NCI-H1694 treated with DMSO at 0.1 percent for 48 hours (cell line): ENCODE data around the gene CEP57L1.
A peak's percentile ranks its signal among the peaks of the same experiment; 100 is the strongest.
"Not testable (repeated sequence)": the region's sequence is repeated elsewhere in the genome, so short reads cannot be mapped to it uniquely, and the experiment has no call there.

ENCODE experiments used
- DNase-seq: peaks from one replicate; lab custom pipeline; 2025; lab: John Stamatoyannopoulos, UW

CEP57L1 gene

GRCh38 chr6:109172101-109172746 lies 76.9 kb downstream of the CEP57L1 start:
- no peak for DNase-seq

GRCh38 chr6:109174916-109175315 lies 79.6 kb downstream of the CEP57L1 start:
- DNase-seq, result no peak

DNA sequence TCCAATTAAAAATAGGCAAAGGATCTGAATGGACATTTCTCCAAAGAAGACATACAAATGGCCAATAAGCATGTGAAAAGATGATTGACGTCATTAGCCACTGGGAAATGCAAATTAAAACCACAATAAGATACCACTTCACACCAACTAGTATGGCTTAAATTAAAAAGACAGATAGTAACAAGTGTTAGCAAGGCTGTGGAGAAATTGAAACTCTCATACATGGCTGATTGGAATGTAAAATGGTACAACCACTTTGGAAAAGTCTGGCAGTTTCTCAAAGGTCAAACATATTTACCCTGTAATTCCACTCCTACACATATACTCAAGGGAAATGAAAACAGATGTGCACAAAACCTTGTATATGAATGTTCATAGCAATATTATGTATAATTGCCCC lies 83.6 kb downstream of the CEP57L1 start:
- no peak for DNase-seq

DNA sequence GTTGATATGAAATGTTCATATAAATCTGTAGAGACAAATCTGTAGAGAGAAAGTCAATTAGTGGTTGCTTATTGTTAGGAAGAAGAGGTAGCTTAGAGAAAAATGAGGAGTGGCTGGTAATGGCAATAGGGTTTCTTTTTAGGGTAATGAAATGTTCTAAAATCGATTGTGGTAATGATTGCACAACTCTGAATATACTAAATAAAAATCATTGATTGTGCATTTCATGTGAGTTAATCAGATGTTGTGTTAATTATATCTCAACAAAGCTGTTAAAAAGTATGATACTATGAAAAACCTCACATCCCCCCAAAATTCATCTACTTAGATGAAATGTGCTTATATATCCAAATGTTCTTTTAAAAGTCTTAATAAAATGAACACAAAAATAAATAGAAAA lies 84.2 kb downstream of the CEP57L1 start:
- DNase-seq, result no peak

DNA sequence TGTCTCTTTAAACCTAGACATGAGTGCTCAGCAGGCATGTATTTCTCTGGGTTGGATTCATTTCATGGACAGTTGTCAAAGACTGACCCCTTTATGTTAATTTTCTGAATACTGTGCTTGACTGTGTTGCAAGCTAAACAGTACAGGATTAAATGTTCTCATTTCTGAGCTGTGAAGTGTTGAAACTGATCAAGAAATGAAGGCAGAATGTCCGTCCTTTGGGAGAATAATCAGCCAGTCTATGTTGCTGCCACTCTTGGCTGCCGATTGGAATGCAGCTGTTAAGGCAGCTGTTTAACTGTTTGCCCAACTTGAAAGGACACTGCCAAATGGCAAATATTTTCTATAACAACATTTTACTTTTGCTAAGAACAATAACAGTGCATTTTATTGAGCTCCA lies 87.3 kb downstream of the CEP57L1 start:
- DNase-seq, result no peak

GRCh38 chr6:109183109-109183650 lies 87.9 kb downstream of the CEP57L1 start:
- no peak for DNase-seq

- no peak for DNase-seq
These were observed 89.3 kb downstream of the CEP57L1 start for GRCh38 chr6:109184638-109185037.

DNA sequence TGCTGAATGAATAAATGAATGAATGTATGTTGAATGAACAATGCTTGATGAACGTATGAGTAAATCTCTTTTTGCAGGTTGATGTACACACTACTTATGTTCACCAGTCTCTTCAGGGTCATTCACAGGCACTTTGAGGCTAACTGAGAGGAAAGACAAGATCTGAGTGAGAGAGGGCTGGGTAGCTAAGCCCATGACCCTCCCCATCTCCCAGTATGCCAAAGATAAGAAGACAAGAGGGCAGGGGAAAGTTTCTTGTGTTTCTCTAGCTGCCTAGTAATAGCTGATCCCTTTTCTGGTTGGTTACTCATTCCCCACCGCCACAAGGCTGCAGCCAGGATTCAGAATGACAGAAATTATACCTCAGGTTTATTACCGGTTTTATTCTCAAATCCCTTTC lies 90.7 kb downstream of the CEP57L1 start:
- DNase-seq, result no peak

DNA sequence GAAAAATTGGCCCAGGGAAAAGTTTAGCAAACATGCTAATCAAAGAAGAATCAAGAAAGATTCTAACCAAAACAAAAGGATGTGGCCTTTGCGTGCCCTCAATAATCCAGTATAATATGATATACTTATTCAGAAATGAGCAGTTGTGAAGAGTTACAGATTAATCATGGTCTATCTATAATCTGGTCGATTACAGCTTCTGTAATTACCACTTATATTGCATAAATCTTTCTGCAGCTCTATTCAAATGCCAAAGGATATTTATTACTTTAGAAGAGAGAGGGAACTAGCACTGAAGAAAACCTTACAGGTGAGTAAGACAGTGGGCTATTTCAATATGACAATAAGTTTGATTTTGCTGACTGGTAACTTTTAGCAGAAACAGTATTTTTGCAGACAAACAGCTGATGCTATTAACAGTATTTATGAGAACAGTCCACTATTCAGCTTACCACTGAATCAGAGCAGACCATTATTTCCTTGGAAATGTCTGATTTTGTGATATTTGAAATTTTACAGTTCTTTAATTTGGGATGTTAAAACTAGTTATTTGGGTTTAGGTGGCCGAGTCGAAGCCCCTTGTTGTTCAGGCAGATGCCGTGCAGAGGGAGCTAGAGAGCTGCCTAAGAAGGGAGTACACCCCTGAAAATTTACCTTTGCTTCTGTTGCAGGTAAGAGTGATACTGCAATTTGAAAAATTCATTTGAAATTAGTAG lies 92.2 kb downstream of the CEP57L1 start:
- DNase-seq, result peak; percentile 21

DNA sequence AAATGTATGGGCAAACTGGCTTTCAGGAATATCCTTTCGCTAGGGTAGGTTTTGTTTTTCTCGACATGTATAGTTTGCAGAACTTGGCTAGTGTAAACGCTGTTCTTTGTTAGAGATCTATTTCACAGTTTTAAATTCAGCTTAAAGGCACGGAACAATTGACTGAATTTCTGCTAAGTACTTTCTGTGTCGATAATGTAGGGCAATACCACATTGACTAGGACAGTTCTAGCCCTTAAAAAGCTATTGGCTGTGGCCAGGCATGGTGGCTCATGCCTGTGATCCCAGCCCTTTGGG lies 92.8 kb downstream of the CEP57L1 start:
- no peak for DNase-seq

DNA sequence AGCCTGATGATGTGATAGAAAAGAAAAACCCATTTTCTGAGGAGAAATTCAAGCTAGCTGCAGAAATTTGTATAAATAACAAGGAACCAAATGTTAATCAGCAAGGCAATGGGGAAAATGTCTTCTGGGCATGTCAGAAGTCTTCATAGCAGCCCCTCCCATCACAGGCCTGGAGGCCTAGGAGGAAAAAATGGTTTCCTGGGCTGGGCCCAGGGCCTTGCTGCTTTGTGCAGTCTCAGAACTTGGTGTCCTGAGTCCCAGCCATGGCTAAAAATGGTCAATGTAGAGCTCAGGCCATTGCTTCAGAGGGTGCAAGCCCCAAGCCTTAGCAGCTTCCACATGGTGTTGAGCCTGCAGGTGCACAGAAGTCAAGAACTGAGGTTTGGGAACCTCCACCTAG lies 96.1 kb downstream of the CEP57L1 start:
- not testable (repeated sequence) for DNase-seq

GRCh38 chr6:109192865-109193264 lies 97.6 kb downstream of the CEP57L1 start:
- DNase-seq, result no peak

DNA sequence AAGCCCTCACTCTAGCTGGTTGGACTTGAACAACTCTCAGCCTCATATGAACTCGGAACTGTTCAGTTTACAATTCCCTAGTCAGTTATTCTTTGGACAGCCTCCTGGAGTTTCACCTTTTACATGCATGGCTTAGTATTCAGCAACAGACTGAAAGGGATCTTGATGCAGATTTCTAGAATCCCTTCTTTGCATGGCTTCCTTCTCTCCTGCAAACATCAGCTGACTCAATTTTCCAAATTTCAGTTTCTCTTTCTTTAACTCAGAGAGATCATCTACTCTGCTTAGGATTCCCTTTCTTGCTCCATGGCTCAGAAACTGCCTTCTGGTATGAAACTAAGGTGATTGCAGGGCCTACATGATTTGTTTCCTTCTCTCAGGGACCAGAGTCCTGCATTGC lies 99.6 kb downstream of the CEP57L1 start:
- DNase-seq, result no peak

- no peak for DNase-seq
These were observed 101.8 kb downstream of the CEP57L1 start for GRCh38 chr6:109197061-109197460.

- no peak for DNase-seq
These were observed 107.3 kb downstream of the CEP57L1 start for GRCh38 chr6:109202409-109203264.

GRCh38 chr6:109204511-109204910 lies 109.2 kb downstream of the CEP57L1 start:
- no peak for DNase-seq

GRCh38 chr6:109212683-109213082 lies 117.4 kb downstream of the CEP57L1 start:
- no peak for DNase-seq
